Measurements from ENCODE around the gene PLEKHF1.

PLEKHF1 gene

GRCh38 chr19:29702161-29702962, 37.1 kb downstream of the PLEKHF1 start:
- H3K4me3 ChIP-seq (replicated peaks; ENCODE audit: low read depth, low read length), result no peak overlapping the region
- TF ChIP-seq, protein P1, sequence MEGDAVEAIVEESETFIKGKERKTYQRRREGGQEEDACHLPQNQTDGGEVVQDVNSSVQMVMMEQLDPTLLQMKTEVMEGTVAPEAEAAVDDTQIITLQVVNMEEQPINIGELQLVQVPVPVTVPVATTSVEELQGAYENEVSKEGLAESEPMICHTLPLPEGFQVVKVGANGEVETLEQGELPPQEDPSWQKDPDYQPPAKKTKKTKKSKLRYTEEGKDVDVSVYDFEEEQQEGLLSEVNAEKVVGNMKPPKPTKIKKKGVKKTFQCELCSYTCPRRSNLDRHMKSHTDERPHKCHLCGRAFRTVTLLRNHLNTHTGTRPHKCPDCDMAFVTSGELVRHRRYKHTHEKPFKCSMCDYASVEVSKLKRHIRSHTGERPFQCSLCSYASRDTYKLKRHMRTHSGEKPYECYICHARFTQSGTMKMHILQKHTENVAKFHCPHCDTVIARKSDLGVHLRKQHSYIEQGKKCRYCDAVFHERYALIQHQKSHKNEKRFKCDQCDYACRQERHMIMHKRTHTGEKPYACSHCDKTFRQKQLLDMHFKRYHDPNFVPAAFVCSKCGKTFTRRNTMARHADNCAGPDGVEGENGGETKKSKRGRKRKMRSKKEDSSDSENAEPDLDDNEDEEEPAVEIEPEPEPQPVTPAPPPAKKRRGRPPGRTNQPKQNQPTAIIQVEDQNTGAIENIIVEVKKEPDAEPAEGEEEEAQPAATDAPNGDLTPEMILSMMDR (IDR thresholded peaks at IDR 0.05; ENCODE audit: insufficient read depth, low read length, poor library complexity, severe bottlenecking), result no peak
- H3K27me3 ChIP-seq (replicated peaks; ENCODE audit: control insufficient read depth, insufficient read depth, low read length), result no peaks in the 10 kb centered on the region
- no peak for DNase-seq (ENCODE audit: extremely low read depth, insufficient read length)
- H3K36me3 ChIP-seq (ENCODE audit: control insufficient read depth, insufficient read depth, low read length), result peaks cover 10% of the 10 kb centered on the region

GRCh38 chr19:29702963-29703320, 37.7 kb downstream of the PLEKHF1 start:
- TF ChIP-seq, protein P1 (IDR thresholded peaks at IDR 0.05; ENCODE audit: insufficient read depth, low read length, poor library complexity, severe bottlenecking), result no peak
- Histone ChIP-seq H3K4me3 (replicated peaks; ENCODE audit: low read depth, low read length) (no peak overlapping the region), H3K27me3 (replicated peaks; ENCODE audit: control insufficient read depth, insufficient read depth, low read length) (no peaks in the 10 kb centered on the region)

DNA sequence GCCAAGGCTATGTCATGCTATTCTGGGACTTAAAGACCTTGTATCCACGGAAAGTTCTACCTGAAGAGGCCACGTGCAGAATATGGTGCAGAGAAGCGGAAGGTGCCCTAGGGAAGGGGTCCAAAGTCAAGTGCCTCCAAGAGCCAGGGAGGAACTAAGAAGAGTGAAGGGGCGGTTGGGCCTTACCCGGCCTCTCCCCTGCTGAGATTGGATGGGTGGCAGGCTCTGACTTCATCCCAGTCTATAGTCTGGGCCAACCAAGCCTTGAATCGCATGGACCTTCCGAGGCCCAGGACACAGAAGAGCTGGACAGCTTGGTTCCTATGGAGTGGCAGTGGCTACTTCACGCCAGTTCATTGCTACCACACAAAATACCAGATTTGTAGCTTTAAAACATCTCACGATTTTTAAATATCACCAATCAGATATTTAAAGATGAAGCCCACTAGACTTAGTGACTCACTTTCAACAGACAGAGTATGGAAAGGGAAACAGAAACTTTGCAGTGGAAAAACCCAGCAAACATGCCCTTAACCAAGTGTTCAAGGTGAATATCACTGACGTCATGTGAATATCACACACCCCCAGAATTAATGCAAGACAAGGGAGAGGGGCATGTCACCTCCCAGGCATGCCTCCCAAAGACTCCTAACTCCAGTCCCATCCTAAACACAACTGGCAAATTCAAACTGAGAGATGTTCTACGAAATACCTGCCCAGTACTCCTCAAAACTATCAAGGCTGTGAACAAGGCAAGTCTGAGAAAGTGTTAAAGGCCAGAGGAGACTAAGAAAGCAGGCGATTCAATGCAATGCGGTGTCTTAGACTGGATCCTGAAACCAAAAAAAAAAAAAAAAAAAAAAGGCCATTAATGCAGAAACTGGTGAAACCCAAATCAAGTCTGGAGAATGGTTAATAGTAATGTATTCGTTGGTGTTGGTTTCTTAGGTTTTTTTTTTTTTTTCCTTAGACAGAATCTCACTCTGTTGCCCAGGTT, 39.6 kb downstream of the PLEKHF1 start:
- no peaks in the 10 kb centered on the region for H3K27me3 ChIP-seq (replicated peaks; ENCODE audit: control insufficient read depth, insufficient read depth, low read length)
- TF ChIP-seq, protein P1 (IDR thresholded peaks at IDR 0.05; ENCODE audit: insufficient read depth, low read length, poor library complexity, severe bottlenecking), result no peak
- no peak overlapping the region for H3K4me3 ChIP-seq (replicated peaks; ENCODE audit: low read depth, low read length)
- peaks cover 10% of the 10 kb centered on the region for H3K36me3 ChIP-seq (ENCODE audit: control insufficient read depth, insufficient read depth, low read length)
- DNase-seq (ENCODE audit: extremely low read depth, insufficient read length), result no peak

More at GRCh38 chr19:29702963-29703320, 37.7 kb downstream of the PLEKHF1 start:
- no peak for DNase-seq (ENCODE audit: extremely low read depth, insufficient read length)
- H3K36me3 ChIP-seq (ENCODE audit: control insufficient read depth, insufficient read depth, low read length), result peaks cover 10% of the 10 kb centered on the region

DNA sequence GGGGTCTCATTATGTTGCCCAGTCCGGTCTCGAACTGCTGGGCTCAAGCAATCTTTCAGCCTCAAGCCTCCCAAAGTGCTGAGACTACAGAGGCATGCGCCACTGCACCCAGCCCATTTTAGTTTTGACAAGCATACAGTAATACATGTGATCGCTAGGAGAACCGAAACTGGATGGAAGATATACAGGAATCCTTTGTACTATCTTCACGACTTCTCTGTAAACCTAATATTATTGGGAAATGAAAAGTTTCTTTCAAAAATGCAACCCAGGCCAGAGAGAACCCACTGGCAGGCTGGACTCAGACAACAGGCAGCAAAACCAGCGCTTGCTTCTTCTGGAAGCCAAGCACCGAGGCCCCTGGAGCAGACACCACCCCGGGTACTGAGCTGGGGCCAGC, 40.4 kb downstream of the PLEKHF1 start:
- DNase-seq (ENCODE audit: extremely low read depth, insufficient read length), result no peak
- Histone ChIP-seq H3K4me3 (replicated peaks; ENCODE audit: low read depth, low read length) (no peak overlapping the region), H3K27me3 (replicated peaks; ENCODE audit: control insufficient read depth, insufficient read depth, low read length) (no peaks in the 10 kb centered on the region), H3K36me3 (ENCODE audit: control insufficient read depth, insufficient read depth, low read length) (peaks cover 10% of the 10 kb centered on the region)
- TF ChIP-seq, protein P1 (IDR thresholded peaks at IDR 0.05; ENCODE audit: insufficient read depth, low read length, poor library complexity, severe bottlenecking), result no peak

- TF ChIP-seq, protein P1 (IDR thresholded peaks at IDR 0.05; ENCODE audit: insufficient read depth, low read length, poor library complexity, severe bottlenecking), result no peak
- peaks cover 10% of the 10 kb centered on the region for H3K36me3 ChIP-seq (ENCODE audit: control insufficient read depth, insufficient read depth, low read length)
Observed at GRCh38 chr19:29706635-29707034, 41.4 kb downstream of the PLEKHF1 start.

More at GRCh38 chr19:29706635-29707034, 41.4 kb downstream of the PLEKHF1 start:
- no peak for DNase-seq (ENCODE audit: extremely low read depth, insufficient read length)
- H3K4me3 ChIP-seq (replicated peaks; ENCODE audit: low read depth, low read length), result no peak overlapping the region
- H3K27me3 ChIP-seq (replicated peaks; ENCODE audit: control insufficient read depth, insufficient read depth, low read length), result no peaks in the 10 kb centered on the region
